LNCaP clone FGC (cell line): ENCODE results near the gene NRGN.

Source experiments
- DNase-seq: peaks from one replicate; pipeline ENCODE4 v3.0.0-alpha.2; 2011; ENCODE audit warnings: low read depth
- H3K4me3 ChIP-seq: 2 replicates; pipeline ENCODE4 v1.5.1; 2011; ENCODE audit warnings: mild to moderate bottlenecking, low read depth, low read length, control low read depth
- CTCF ChIP-seq: IDR thresholded peaks from 2 replicates; pipeline ENCODE4 v1.5.1; 2012; ENCODE audit warnings: mild to moderate bottlenecking; ENCODE audit not compliant: control insufficient read depth, insufficient read depth; ENCODE audit errors: extremely low read depth

The NRGN gene

GRCh38 chr11:124739479-124740276 is at the start of gene NRGN:
NRGN (plus strand) TSS chr11:124739942; CDS start chr11:124740085, 143 bp downstream.
- peak within 1 kb of the TSS; percentile 57 for H3K4me3 ChIP-seq
- peak; percentile 45 for DNase-seq
- no peak for TF ChIP-seq CTCF

- no peak for DNase-seq
- H3K4me3 ChIP-seq: no peak overlapping the region
- no peak for TF ChIP-seq CTCF
Observed at GRCh38 chr11:124693142-124693541, 46.6 kb upstream of the NRGN start.

GRCh38 chr11:124699547-124699946 is 40.2 kb upstream of the NRGN start:
- no peak overlapping the region for H3K4me3 ChIP-seq
- no peak for TF ChIP-seq CTCF
- DNase-seq: no peak

- DNase-seq: no peak
- no peak overlapping the region for H3K4me3 ChIP-seq
- TF ChIP-seq CTCF: no peak
Observed at GRCh38 chr11:124700028-124700427, 39.7 kb upstream of the NRGN start.

- TF ChIP-seq CTCF: no peak
- DNase-seq: no peak
- H3K4me3 ChIP-seq: no peak overlapping the region
Observed at GRCh38 chr11:124707829-124708228, 31.9 kb upstream of the NRGN start.

GRCh38 chr11:124712392-124712791 is 27.4 kb upstream of the NRGN start:
- no peak overlapping the region for H3K4me3 ChIP-seq
- TF ChIP-seq CTCF: no peak
- no peak for DNase-seq

- H3K4me3 ChIP-seq: no peak overlapping the region
- DNase-seq: no peak
- TF ChIP-seq CTCF: no peak
Observed at GRCh38 chr11:124716591-124716990, 23.2 kb upstream of the NRGN start.
